22Rv1 (cell line): ENCODE measurements around the gene HES2.
A peak's percentile ranks its signal among the peaks of the same experiment; 100 is the strongest.

Experiments used
- ZFX ChIP-seq: fragments of 450-650 bp; IDR thresholded peaks from 2 replicates; pipeline ENCODE4 v1.6.1; 2017; ENCODE audit warnings: antibody characterized with exemption, borderline replicate concordance
- TF ChIP-seq, protein P1 (sequence below): fragments of 450-650 bp; IDR thresholded peaks from 2 replicates; pipeline ENCODE4 v1.5.1; 2017; ENCODE audit warnings: mild to moderate bottlenecking

DNA sequence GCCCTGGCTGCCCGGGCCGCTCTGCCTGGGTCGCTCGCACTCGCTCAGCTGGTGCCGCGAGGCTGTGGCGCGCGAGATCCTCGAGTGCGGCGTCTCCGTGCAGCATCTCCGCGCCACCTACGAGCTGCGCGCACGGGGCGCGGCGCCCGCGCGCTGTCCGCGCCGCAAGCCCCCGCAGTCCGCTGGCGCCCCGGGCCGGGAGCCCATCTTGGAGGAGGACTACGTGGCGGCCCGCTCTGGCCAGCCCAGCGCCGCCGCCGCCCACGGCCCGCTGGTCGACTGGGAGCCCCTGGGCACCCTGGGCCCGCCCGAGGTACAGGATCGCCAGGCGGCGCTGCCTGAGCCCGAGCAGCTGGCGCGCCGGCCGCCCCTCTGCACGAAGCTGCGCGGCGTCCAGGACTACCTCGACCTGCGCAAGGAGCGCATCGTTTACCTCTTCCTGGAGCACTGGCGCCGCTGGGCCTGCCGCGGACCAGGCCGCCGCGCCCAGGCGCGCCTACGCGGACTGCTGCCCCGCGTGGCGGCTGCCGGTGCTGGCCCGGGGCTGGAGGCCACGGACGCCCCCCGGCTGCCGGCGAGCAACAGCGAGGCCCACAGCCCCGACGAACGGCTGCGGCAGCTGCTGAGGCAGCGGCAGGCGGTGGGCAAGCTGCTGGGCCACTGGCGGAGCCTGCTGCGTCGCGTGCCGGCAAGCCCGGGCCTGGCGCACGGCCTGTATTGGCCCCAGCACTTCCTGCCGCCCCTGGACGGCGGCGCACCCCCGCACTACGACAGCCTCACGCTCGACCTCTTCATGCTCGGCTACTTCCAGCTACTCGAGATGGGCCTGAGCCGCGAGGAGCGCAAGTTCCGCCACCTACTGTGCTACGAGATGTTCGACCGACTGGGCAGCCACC is 35.4 kb upstream of the HES2 start:
- TF ChIP-seq, protein P1, sequence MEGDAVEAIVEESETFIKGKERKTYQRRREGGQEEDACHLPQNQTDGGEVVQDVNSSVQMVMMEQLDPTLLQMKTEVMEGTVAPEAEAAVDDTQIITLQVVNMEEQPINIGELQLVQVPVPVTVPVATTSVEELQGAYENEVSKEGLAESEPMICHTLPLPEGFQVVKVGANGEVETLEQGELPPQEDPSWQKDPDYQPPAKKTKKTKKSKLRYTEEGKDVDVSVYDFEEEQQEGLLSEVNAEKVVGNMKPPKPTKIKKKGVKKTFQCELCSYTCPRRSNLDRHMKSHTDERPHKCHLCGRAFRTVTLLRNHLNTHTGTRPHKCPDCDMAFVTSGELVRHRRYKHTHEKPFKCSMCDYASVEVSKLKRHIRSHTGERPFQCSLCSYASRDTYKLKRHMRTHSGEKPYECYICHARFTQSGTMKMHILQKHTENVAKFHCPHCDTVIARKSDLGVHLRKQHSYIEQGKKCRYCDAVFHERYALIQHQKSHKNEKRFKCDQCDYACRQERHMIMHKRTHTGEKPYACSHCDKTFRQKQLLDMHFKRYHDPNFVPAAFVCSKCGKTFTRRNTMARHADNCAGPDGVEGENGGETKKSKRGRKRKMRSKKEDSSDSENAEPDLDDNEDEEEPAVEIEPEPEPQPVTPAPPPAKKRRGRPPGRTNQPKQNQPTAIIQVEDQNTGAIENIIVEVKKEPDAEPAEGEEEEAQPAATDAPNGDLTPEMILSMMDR, result peak; percentile 48
- TF ChIP-seq ZFX, result no peak
